HCT116 (cell line): ENCODE measurements around the gene TUBA4A.

ENCODE experiments used
- POLR2AphosphoS5 ChIP-seq: IDR thresholded peaks from 2 replicates; pipeline ENCODE4 v1.6.1; 2011; ENCODE audit warnings: mild to moderate bottlenecking, low read depth, low read length, moderate library complexity
- REST ChIP-seq: IDR thresholded peaks from 2 replicates; pipeline ENCODE4 v1.6.1; 2012; ENCODE audit warnings: low read depth
- TF ChIP-seq, protein P1 (sequence below), 3 experiments: fragments of 200-600 bp in 1 of 3; sonication (generic) in 1 of 3; IDR thresholded peaks in 2 of 3; conservative IDR thresholded peaks in 1 of 3; 2 replicates each; pipeline ENCODE4 v1.5.1; 2012 to 2017; ENCODE audit warnings: low read depth in 2 of 3, low read length in 2 of 3, antibody characterized with exemption in 1 of 3, borderline replicate concordance in 1 of 3, control low read depth in 1 of 3, mild to moderate bottlenecking in 1 of 3, mixed read lengths in 1 of 3, mixed run types in 1 of 3, moderate library complexity in 1 of 3; ENCODE audit not compliant: insufficient read depth in 1 of 3

DNA sequence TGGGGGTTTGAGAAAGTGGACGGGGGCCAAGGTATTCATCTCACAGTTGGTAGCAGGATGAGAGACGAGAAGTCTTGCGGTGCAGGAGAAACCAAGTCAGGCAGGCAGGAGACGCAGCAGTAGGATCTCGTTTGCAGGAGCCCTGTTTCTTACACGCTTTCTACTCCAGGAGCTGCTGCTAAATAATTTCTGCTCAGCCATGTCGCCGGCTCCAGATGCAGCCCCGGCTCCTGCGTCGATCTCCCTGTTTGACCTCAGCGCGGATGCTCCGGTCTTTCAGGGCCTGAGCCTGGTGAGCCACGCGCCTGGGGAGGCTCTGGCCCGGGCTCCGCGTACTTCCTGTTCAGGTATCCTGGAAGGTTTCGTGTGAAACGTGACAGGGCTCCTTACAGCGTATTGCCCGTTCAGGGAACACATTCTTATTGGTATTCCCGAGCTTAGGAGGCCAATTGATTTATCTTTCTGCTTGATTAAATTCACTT lies 23.6 kb downstream of the TUBA4A start:
- TF ChIP-seq, protein P1, sequence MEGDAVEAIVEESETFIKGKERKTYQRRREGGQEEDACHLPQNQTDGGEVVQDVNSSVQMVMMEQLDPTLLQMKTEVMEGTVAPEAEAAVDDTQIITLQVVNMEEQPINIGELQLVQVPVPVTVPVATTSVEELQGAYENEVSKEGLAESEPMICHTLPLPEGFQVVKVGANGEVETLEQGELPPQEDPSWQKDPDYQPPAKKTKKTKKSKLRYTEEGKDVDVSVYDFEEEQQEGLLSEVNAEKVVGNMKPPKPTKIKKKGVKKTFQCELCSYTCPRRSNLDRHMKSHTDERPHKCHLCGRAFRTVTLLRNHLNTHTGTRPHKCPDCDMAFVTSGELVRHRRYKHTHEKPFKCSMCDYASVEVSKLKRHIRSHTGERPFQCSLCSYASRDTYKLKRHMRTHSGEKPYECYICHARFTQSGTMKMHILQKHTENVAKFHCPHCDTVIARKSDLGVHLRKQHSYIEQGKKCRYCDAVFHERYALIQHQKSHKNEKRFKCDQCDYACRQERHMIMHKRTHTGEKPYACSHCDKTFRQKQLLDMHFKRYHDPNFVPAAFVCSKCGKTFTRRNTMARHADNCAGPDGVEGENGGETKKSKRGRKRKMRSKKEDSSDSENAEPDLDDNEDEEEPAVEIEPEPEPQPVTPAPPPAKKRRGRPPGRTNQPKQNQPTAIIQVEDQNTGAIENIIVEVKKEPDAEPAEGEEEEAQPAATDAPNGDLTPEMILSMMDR (IDR thresholded peaks at IDR 0.05 in 2 of 3, conservative IDR thresholded peaks at IDR 0.05 in 1 of 3; ENCODE audit: borderline replicate concordance in 1 of 3, insufficient read depth in 1 of 3, low read depth in 2 of 3, low read length in 2 of 3), result no peak
- TF ChIP-seq POLR2AphosphoS5 (no peak), REST (no peak)
